HG03558 (cell line): ENCODE data around the gene VSTM2A.

Experiments
- ATAC-seq: cut with Tn5 transposase; IDR thresholded peaks from one replicate; pipeline ENCODE4 v1.9.1; 2021; ENCODE audit warnings: moderate number of reproducible peaks; ENCODE audit not compliant: unreplicated experiment; ENCODE audit errors: extremely low read depth

Gene VSTM2A

DNA sequence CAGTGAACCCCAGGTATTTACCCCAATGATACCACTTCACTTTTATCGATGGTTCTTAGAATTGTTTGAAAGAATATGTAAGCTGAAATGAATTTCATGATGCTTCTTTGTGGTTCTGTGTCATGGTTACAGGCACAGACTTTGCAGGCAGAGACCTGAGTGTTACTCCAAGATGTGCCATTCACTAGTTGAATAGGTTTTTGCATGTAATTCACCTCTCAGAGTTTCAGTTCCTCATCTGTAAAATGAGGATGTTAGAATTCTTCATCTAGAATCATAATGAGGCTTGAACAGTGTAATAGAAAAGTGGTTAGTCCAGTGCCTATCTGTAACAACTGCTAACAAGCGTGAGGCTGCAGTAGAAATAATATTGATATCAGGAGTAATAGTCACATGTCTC lies 54.6 kb downstream of the VSTM2A start:
- peak; percentile 96 for ATAC-seq

DNA sequence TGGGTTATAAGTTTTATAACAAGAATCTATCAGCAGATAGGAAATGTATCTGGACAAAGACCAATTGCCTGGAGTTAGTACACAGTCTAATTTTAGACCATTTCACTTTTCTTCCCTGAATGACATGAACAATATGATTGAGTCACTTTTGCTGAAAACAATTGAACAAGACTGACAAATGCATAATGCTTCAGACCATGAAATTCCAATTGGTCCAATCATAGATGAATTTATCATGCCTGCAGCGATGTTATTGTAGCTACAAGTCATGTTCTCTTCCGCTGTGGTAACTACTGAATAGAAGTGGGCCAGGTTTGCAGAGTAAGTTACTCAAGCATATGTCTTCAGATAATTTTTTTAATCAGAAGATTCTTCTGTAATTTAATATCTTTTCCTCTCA lies 73.4 kb downstream of the VSTM2A start:
- ATAC-seq, result no peak
